Astrocyte (in vitro differentiated cells and primary cell): Measurements from ENCODE around the gene UBL3.

Source experiments
- CTCF ChIP-seq: IDR thresholded peaks from 2 replicates; pipeline ENCODE4 v1.5.1; 2011; ENCODE audit warnings: low read depth, mild to moderate bottlenecking, inconsistent platforms, low read length, moderate library complexity; ENCODE audit not compliant: insufficient read depth
- EZH2 ChIP-seq: IDR thresholded peaks from 2 replicates; pipeline ENCODE4 v1.6.1; 2012; ENCODE audit warnings: mild to moderate bottlenecking, low read length, inconsistent platforms; ENCODE audit not compliant: insufficient read depth

- TF ChIP-seq CTCF (no peak), EZH2 (no peak)
Observed at GRCh38 chr13:29774830-29775229, 75.6 kb downstream of the UBL3 start.
